Neuronal stem cell (in vitro differentiated cells): ENCODE results near the gene AGBL4.
A peak's percentile ranks its signal among the peaks of the same experiment; 100 is the strongest.
"Not testable (repeated sequence)": the region's sequence is repeated elsewhere in the genome, so short reads cannot be mapped to it uniquely, and the experiment has no call there.

Experiments
- DNase-seq: peaks from one replicate; pipeline ENCODE4 v3.0.0-alpha.2; 2013; ENCODE audit warnings: low spot score
- H2AFZ ChIP-seq: one replicate; pipeline ENCODE4 v1.6.1; 2013; ENCODE audit warnings: mild to moderate bottlenecking, low read length, inconsistent platforms
- H2AK5ac ChIP-seq: 2 replicates; pipeline ENCODE4 v1.6.1; 2013; ENCODE audit warnings: low read depth, mild to moderate bottlenecking, inconsistent platforms, low read length, moderate library complexity, mixed read lengths
- H2BK120ac ChIP-seq: 2 replicates; pipeline ENCODE4 v1.6.1; 2013; ENCODE audit warnings: low read depth, mild to moderate bottlenecking, inconsistent platforms, low read length, moderate library complexity, mixed read lengths
- H2BK12ac ChIP-seq: one replicate; pipeline ENCODE4 v1.6.1; 2013; ENCODE audit warnings: low read length, inconsistent platforms
- H2BK15ac ChIP-seq: 2 replicates; pipeline ENCODE4 v1.6.1; 2013; ENCODE audit warnings: mild to moderate bottlenecking, low read length, inconsistent platforms, mixed read lengths
- H2BK5ac ChIP-seq: one replicate; pipeline ENCODE4 v1.6.1; 2013; ENCODE audit warnings: inconsistent platforms, mild to moderate bottlenecking, low read length, moderate library complexity
- H3K14ac ChIP-seq: one replicate; pipeline ENCODE4 v1.6.1; 2013; ENCODE audit warnings: low read length, inconsistent platforms
- H3K18ac ChIP-seq: 2 replicates; pipeline ENCODE4 v1.6.1; 2013; ENCODE audit warnings: low read length, inconsistent platforms
- H3K23ac ChIP-seq: 2 replicates; pipeline ENCODE4 v1.6.1; 2013; ENCODE audit warnings: low read depth, mild to moderate bottlenecking, mixed read lengths, low read length, inconsistent platforms; ENCODE audit not compliant: poor library complexity
- H3K27ac ChIP-seq: replicated peaks from 3 replicates; pipeline ENCODE4 v1.5.1; 2013; ENCODE audit warnings: low read length, inconsistent platforms
- H3K27me3 ChIP-seq, 3 experiments: 2 replicates each; pipeline ENCODE4 v1.6.1; 2013; ENCODE audit warnings: low read length in 3 of 3, mild to moderate bottlenecking in 2 of 3, inconsistent platforms in 1 of 3, low read depth in 1 of 3, mixed read lengths in 1 of 3, moderate library complexity in 1 of 3; ENCODE audit not compliant: control insufficient read depth in 3 of 3, insufficient read depth in 3 of 3
- H3K36me3 ChIP-seq, 2 donors: replicated peaks in 1 of 2; 2 replicates each; pipeline ENCODE4 v1.6.1; 2013; ENCODE audit warnings: low read length in 2 of 2; ENCODE audit not compliant: control insufficient read depth in 2 of 2, insufficient read depth in 2 of 2
- H3K4ac ChIP-seq: 2 replicates; pipeline ENCODE4 v1.6.1; 2013; ENCODE audit warnings: inconsistent platforms, mild to moderate bottlenecking, low read length, moderate library complexity
- H3K4me1 ChIP-seq, 2 donors: 1 replicate in 1 of 2; 2 replicates in 1 of 2; pipeline ENCODE4 v1.6.1; 2013; ENCODE audit warnings: low read length in 2 of 2, low read depth in 1 of 2; ENCODE audit not compliant: control insufficient read depth in 2 of 2, insufficient read depth in 1 of 2
- H3K4me2 ChIP-seq: one replicate; pipeline ENCODE4 v1.6.1; 2013; ENCODE audit warnings: mild to moderate bottlenecking, low read length, inconsistent platforms; ENCODE audit not compliant: insufficient read depth, poor library complexity, severe bottlenecking
- H3K4me3 ChIP-seq, 2 donors: 2 replicates each; pipeline ENCODE4 v1.5.1; 2013; ENCODE audit warnings: low read length in 2 of 2, mild to moderate bottlenecking in 2 of 2, inconsistent platforms in 1 of 2, moderate library complexity in 1 of 2
- H3K79me1 ChIP-seq: one replicate; pipeline ENCODE4 v1.6.1; 2013; ENCODE audit warnings: low read depth, mild to moderate bottlenecking, inconsistent platforms, low read length, moderate library complexity
- H3K9ac ChIP-seq: one replicate; pipeline ENCODE4 v1.6.1; 2013; ENCODE audit warnings: mild to moderate bottlenecking, low read depth, low read length, inconsistent platforms; ENCODE audit not compliant: poor library complexity
- H3K9me3 ChIP-seq, 2 donors: replicated peaks in 1 of 2; 2 replicates each; pipeline versions ENCODE3 to v1.6.1; 2013; ENCODE audit warnings: low read length in 2 of 2, mild to moderate bottlenecking in 2 of 2, inconsistent platforms in 1 of 2, low read depth in 1 of 2, mixed read lengths in 1 of 2, moderate library complexity in 1 of 2; ENCODE audit not compliant: control insufficient read depth in 2 of 2, insufficient read depth in 1 of 2
- H4K8ac ChIP-seq: one replicate; pipeline ENCODE4 v1.6.1; 2013; ENCODE audit warnings: low read depth, mild to moderate bottlenecking, inconsistent platforms, low read length, moderate library complexity
- H4K91ac ChIP-seq: one replicate; pipeline ENCODE4 v1.6.1; 2013; ENCODE audit warnings: low read length, low read depth, mild to moderate bottlenecking, inconsistent platforms; ENCODE audit not compliant: poor library complexity
- WGBS, 2 donors: extraction: QIAGEN DNeasy Blood & Tissue Kit; methylation state at CpG; one replicate each; pipeline ENCODE4 v1.1.7; 2013; ENCODE audit warnings: missing lambda C conversion rate in 2 of 2, mixed read lengths in 1 of 2; ENCODE audit not compliant: insufficient read length in 2 of 2, insufficient replicate concordance in 1 of 2; ENCODE audit errors: extremely low coverage in 2 of 2; 5-methylcytosine and 5-hydroxymethylcytosine counted together

Gene AGBL4

DNA sequence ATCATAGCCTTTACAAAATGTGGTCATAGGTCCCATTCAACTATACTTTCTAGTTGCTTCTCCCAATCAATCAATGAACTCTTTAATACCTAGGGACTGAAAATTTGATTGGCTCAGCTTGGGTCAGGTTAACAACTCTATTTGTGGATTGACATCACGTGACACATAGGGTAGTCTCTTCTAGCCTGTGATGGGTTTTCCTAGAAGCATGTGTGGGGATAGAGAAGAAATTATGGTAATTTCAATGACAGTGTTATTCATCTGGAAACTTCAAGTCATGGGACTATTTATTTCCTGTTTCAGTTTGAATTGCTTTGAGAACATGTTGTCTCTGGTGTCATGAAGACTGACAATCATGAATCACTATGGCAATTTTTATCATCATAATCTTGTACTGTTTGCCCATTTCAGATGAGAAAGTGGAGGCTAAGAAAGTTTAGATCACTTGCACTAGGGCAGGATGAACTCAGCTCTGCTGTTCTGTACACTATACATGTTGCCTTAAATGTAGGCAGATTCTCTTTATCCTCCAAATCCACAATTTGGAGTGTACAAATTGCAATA lies 717.2 kb downstream of the AGBL4 start:
- H2BK5ac ChIP-seq, result no peak overlapping the region
- no peak overlapping the region for H3K27ac ChIP-seq
- H3K18ac ChIP-seq, result no peak overlapping the region
- no peaks in the 10 kb centered on the region for H3K79me1 ChIP-seq
- no peak overlapping the region for H3K23ac ChIP-seq
- H3K4me3 ChIP-seq, result no peak overlapping the region
- no peak overlapping the region for H2BK15ac ChIP-seq
- H3K9me3 ChIP-seq, result peaks cover 0 to 3% of the 10 kb centered on the region in 2 donors
- no peak overlapping the region for H2AFZ ChIP-seq
- no peak overlapping the region for H3K4me2 ChIP-seq
- no peak overlapping the region for H3K9ac ChIP-seq
- no peaks in the 10 kb centered on the region for H3K4me1 ChIP-seq
- H4K8ac ChIP-seq, result no peak overlapping the region
- H2BK12ac ChIP-seq, result no peak overlapping the region
- no peak overlapping the region for H2AK5ac ChIP-seq
- H4K91ac ChIP-seq, result no peak overlapping the region
- no peak overlapping the region for H3K4ac ChIP-seq
- WGBS, 2 donors, result no CpG with 5 or more reads among the region's 1 CpG
- no peak overlapping the region for H3K14ac ChIP-seq
- no peaks in the 10 kb centered on the region for H3K36me3 ChIP-seq
- H2BK120ac ChIP-seq, result no peak overlapping the region
- H3K27me3 ChIP-seq, result peaks cover 0 to 2% (median 0%) of the 10 kb centered on the region in 3 experiments
- no peak for DNase-seq

- H4K91ac ChIP-seq, DNase-seq, H3K27ac ChIP-seq, H3K4ac ChIP-seq, H3K9ac ChIP-seq, H3K9me3 ChIP-seq, H4K8ac ChIP-seq, H2BK120ac ChIP-seq, H3K14ac ChIP-seq, H3K23ac ChIP-seq, H2BK5ac ChIP-seq, H3K4me2 ChIP-seq, H2BK15ac ChIP-seq, H3K79me1 ChIP-seq, H3K27me3 ChIP-seq, H2AK5ac ChIP-seq, H3K18ac ChIP-seq, H3K4me3 ChIP-seq, H3K36me3 ChIP-seq, H2BK12ac ChIP-seq, H2AFZ ChIP-seq, H3K4me1 ChIP-seq: not testable (repeated sequence)
- no CpG with 5 or more reads among the region's 2 CpGs for WGBS, 2 donors
Measured at GRCh38 chr1:49302400-49302799, 721.4 kb downstream of the AGBL4 start.

GRCh38 chr1:49298304-49298703 lies 725.5 kb downstream of the AGBL4 start:
- Histone ChIP-seq H3K4me2 (no peak overlapping the region), H2AK5ac (no peak overlapping the region), H3K4me3 (no peak overlapping the region), H3K9me3 (peaks cover 0 to 3% of the 10 kb centered on the region in 2 donors), H3K18ac (no peak overlapping the region), H3K23ac (no peak overlapping the region), H4K91ac (no peak overlapping the region), H3K36me3 (no peaks in the 10 kb centered on the region), H2BK15ac (no peak overlapping the region), H3K14ac (no peak overlapping the region), H4K8ac (no peak overlapping the region), H3K79me1 (no peaks in the 10 kb centered on the region), H2BK12ac (no peak overlapping the region), H3K27ac (no peak overlapping the region), H2AFZ (no peak overlapping the region), H3K4ac (no peak overlapping the region), H3K9ac (no peak overlapping the region), H3K4me1 (no peaks in the 10 kb centered on the region), H2BK120ac (no peak overlapping the region), H3K27me3 (peaks cover 0 to 2% (median 0%) of the 10 kb centered on the region in 3 experiments), H2BK5ac (no peak overlapping the region)
- no peak for DNase-seq
- no CpG with 5 or more reads among the region's 2 CpGs for WGBS, 2 donors

DNA sequence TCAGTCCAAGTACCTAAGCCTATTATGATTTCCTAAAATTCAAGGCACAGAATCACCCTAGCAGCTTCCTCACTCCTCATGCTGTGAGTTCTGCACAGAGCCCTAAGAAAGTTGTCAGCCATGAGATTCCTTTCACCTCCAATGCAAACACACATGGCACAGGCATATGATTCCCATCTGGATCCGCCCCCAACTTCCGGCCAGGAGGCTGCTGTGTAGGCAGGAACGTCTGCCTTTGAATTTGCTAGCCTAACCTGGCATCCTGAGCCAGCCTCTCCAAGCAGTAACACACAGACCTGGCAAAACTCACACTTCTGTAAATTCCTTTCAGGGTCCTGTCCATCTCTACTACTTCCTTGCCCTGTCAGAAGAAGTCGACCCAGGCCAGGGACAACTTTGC lies 726.0 kb downstream of the AGBL4 start:
- Histone ChIP-seq H2BK5ac (no peak overlapping the region), H3K4me3 (no peak overlapping the region), H2BK15ac (no peak overlapping the region), H3K36me3 (peaks cover 0 to 1% of the 10 kb centered on the region in 2 donors), H3K4me1 (no peaks in the 10 kb centered on the region), H3K79me1 (peaks cover 3% of the 10 kb centered on the region), H3K27me3 (peaks cover 0 to 2% (median 0%) of the 10 kb centered on the region in 3 experiments), H2AK5ac (no peak overlapping the region), H3K9ac (no peak overlapping the region), H2AFZ (peak overlapping the region; percentile 10), H3K4me2 (no peak overlapping the region), H3K4ac (no peak overlapping the region), H3K23ac (no peak overlapping the region), H3K9me3 (peaks cover 0 to 8% of the 10 kb centered on the region in 2 donors), H3K27ac (no peak overlapping the region), H3K14ac (no peak overlapping the region), H2BK120ac (no peak overlapping the region), H3K18ac (no peak overlapping the region), H4K8ac (no peak overlapping the region), H2BK12ac (no peak overlapping the region), H4K91ac (no peak overlapping the region)
- WGBS, 2 donors, result no CpG with 5 or more reads among the region's 4 CpGs
- no peak for DNase-seq
